Caki2 (cell line): ENCODE data around the gene LRRC17. TPM values are rescaled to one million over a fixed set of nuclear protein-coding genes. Genes with fewer than 3 reads are reported as not detected.

ENCODE experiments used
- DNase-seq: peaks from one replicate; pipeline ENCODE4 v3.0.0-alpha.2; 2015; ENCODE audit warnings: low read depth
- in situ Hi-C: cut with HindIII; loops from 2 replicates; pipeline ENCODE4 v1.10.0; 2016; ENCODE audit warnings: low sequenced_read_pairs, low pct_unique_long_range_greater_than_20kb, mixed read lengths
- total RNA-seq: library from RNA; depleted of rRNA; stranded (reverse); fragments of >200 nt; shearing (Covaris generic); gene quantifications from 2 replicates; pipeline ENCODE4 v1.2.3, GENCODE V29; 2014; ENCODE audit warnings: low replicate concordance; rRNA removed

LRRC17 gene
- 1.5 TPM in 1 of 2 replicates, not detected in the other for total RNA-seq

DNA sequence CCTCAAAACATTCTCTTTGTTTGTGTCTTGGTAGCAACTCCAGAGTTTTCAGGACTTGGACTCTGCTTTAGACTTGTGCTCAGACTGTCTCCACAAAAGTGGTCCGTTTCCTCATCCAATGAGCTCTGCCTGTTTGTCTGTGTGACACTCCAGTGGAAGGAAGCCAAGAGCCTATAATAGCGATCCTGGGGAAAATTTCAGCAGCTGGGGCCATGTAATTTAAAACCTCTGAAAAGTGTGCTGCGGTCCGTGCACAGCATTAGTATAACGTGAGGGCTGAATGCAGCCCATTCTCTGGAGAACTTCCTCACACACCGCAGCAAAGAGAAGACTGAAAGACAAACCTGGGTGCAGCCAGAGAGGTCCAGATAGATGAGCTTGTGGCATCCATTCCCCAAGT is at the start of gene LRRC17:
Gene LRRC17, plus strand, starts transcription at position 259 of the 400 bp plus-strand sequence. CDS start 20,914 bp downstream, outside the sequence.
- in situ Hi-C loops: no loop called here

DNA sequence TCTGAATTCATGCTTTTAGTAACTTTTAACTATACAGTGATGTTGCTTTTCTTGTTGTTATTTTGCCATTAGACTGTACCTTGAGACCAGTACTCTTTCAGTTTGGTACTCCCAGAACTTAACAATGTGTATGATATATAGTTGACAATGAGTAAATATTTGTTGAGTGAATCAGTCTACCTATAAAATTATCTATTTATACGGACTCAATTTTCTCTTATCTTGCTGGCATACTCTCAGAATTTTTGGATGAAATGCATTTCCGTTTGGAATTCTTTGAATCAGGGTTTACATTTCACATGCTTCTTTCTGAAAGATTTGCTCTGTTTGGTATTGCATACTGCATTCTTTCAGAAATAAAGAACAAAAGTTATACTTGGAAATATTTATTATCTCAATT is 47.8 kb upstream of the LRRC17 start:
- no peak for DNase-seq
- in situ Hi-C loops: no loop called here

More for the DNA sequence above, at the start of gene LRRC17:
- no peak for DNase-seq

- DNase-seq: no peak
- in situ Hi-C loops: no loop called here
Measured at GRCh38 chr7:102866535-102867215, 46.1 kb upstream of the LRRC17 start.

GRCh38 chr7:102869195-102869594 is 43.6 kb upstream of the LRRC17 start:
- DNase-seq: no peak
- in situ Hi-C loops: no loop called here

DNA sequence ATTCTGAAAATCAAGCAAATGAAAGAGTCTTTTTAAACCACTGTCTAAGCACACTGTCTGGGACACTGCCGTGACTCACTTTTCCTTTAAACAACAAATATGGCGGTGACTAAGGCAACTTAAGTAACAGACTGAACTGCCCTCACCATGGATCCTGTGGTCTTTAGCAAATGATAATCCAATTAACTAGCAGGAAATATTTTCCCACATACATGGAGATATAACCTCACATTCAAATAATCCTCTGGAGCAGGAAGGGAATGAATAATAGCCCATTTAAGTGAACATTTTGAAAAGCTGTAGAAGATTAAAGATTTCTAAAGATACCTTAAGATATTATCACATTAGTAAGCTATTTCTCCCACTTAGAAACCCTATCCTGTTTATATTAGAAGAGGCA is 40.3 kb upstream of the LRRC17 start:
- DNase-seq: peak; percentile 53
- in situ Hi-C loops: no loop called here

- in situ Hi-C loops: no loop called here
- no peak for DNase-seq
Measured at GRCh38 chr7:102873470-102874165, 39.2 kb upstream of the LRRC17 start.

- in situ Hi-C loops: no loop called here
- peak; percentile 78 for DNase-seq
Measured at GRCh38 chr7:102874166-102874829, 38.5 kb upstream of the LRRC17 start.

DNA sequence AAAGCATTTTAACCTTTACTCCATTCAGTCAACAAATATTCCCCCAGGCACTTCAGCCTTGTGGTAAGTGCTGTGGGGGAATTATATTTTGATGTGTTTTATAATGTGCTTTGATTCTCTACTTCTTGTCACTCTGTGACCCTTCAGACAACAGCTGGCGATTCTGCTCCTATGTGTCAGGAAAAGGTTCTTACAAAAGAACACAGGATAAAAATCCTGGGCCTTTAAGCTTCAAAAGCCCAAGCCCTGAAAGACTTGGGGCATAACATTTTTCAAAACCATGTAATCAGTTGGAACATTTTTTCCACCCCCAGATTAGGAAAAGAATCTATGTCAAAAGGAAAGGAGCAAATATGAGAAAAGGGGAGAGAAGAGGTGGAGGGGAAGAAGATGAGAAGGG is 37.8 kb upstream of the LRRC17 start:
- in situ Hi-C loops: no loop called here
- no peak for DNase-seq

GRCh38 chr7:102875700-102876295 is 37.0 kb upstream of the LRRC17 start:
- in situ Hi-C loops: no loop called here
- peak; percentile 94 for DNase-seq

- peak; percentile 61 for DNase-seq
- in situ Hi-C loops: no loop called here
Measured at GRCh38 chr7:102883098-102883860, 29.5 kb upstream of the LRRC17 start.

GRCh38 chr7:102888561-102889233 is 24.1 kb upstream of the LRRC17 start:
- in situ Hi-C loops: no loop called here
- DNase-seq: no peak

- in situ Hi-C loops: no loop called here
- no peak for DNase-seq
Measured at GRCh38 chr7:102889851-102890250, 22.9 kb upstream of the LRRC17 start.

DNA sequence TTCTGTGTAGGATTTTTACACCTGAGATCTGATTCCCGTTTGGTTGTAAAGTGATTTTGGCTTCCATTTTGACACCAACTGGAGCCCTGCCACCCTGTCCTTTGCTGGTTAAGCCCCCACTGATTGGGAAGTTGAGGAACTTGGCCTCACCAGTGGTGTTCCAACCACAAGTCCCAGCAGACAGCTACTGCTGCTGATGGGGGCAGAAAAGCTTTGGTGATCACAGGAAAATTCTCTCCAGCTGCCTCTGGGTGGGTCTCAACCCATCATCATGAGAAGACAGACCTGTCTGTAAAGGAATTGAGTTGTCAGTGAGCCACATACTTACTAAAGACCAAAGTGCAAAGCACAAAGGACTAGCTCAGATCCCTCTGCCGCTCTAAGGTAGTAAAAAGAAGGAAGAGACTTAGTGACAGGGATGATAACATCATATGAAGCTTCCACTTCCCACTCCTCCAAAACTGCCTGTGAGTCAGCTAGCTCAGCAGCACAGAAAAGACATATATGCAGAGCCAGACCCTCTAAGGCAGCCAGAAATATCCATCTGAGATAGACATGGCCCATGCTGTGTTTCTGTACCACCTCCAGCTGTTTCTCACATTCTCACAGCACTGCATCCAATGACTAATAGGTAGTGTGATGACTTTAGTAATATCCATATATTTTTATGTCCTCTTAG is 22.4 kb upstream of the LRRC17 start:
- DNase-seq: no peak
- in situ Hi-C loops: no loop called here

DNA sequence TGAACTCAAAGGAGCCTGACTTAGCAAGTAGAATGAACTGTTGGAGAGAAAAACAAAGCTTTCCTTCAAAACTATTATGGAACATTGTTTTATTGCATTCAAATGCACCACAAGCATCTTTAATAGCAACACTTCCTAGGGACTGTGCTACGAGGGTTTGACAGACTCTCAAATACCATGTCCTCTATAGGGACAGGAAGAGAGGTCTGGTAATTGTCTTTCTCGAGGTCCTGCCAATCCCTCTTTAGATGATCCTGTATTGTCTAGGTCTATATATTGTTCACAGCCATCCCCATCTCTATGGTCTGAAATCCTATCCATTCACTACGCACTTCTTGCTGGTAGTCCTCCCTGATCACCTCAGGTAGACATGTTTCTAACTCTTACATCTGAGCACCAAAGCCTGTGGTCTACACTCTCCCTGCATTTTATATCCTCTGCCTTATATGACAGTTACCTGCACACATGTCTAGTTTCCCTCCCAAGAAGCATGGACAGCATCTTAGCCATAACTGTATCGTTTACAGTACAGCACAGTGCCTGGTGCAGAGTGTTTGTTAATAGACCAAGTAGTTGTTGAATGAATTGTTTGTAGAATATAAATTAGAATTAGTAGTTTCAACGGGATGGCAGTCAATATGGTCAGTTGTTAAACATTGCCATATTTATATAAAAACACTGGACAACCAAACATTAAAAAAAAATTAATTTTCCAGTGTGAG is 21.7 kb upstream of the LRRC17 start:
- no peak for DNase-seq
- in situ Hi-C loops: no loop called here

DNA sequence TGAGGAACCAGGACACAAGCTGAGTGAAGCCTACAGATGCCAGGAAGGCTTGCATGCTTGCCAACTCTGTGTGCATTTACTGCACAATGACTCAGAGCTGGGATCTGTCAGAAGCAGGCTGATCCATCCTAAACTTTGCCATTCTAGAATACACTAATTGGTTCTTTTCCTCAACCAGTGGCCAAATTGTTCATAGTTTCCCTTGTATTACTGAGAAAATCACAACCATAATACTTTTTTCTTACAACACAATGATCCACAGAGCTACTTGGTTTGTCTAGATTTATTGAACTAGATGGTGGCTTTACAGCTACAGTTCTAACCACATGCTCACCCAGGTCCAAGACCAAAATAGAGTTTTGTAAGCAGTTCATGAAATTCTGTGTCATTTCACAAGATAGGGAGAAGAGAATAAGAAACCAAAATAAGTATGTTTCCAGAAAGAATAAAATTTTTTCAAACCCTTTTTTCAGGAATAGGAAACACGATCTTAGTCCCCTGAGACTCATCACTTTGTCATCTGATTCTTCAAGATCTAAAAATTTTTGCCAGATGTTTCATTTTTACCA is 21.0 kb upstream of the LRRC17 start:
- DNase-seq: no peak
- in situ Hi-C loops: no loop called here

GRCh38 chr7:102892631-102893278 is 20.0 kb upstream of the LRRC17 start:
- DNase-seq: no peak
- in situ Hi-C loops: no loop called here
